HG02623 (cell line): Measurements from ENCODE around the gene HNRNPC.
"Not testable (repeated sequence)": the region's sequence is repeated elsewhere in the genome, so short reads cannot be mapped to it uniquely, and the experiment has no call there.

ENCODE experiments used
- ATAC-seq: cut with Tn5 transposase; IDR thresholded peaks from one replicate; pipeline ENCODE4 v1.9.1; 2021; ENCODE audit warnings: moderate library complexity; ENCODE audit not compliant: unreplicated experiment

The HNRNPC gene

GRCh38 chr14:21248338-21248737 lies 20.9 kb downstream of the HNRNPC start:
- no peak for ATAC-seq

DNA sequence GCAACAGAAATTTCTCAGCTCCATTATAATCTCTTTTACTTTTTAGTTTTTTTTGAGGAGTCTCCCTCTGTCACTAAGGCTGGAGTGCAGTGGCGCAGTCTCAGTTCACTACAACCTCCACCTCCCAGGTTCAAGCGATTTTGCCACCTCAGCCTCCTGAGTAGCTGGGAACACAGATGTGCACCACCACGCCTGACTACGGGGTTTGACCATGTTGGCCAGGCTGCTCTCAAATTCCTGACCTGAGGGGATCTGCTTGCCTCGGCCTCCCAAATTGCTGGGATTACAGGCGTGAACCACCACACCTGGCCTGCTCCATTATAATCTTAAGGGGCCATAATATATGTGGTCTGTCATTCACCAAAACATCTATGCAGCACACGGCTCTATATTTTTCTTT lies 23.4 kb downstream of the HNRNPC start:
- no peak for ATAC-seq

DNA sequence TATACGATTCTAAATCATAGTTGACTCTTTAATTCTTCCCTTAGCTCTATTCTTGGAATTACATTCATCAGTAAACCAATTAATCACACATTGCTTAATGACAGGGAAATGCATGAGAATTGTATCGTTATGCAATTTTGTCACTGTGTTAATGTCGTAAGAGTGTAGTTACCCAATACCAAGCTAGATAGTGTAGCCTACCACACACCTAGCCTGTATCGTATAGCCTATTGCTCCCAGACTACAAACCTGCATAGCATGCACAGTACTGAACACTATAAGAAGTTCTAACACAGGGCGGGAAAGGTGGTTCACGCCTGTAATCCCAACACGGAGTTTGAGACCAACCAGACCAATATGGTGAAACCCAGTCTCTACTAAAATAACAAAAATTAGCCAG lies 24.7 kb downstream of the HNRNPC start:
- no peak for ATAC-seq

- ATAC-seq: no peak
Observed at GRCh38 chr14:21241218-21241819, 27.9 kb downstream of the HNRNPC start.

- no peak for ATAC-seq
Observed at GRCh38 chr14:21240417-21240816, 28.8 kb downstream of the HNRNPC start.

DNA sequence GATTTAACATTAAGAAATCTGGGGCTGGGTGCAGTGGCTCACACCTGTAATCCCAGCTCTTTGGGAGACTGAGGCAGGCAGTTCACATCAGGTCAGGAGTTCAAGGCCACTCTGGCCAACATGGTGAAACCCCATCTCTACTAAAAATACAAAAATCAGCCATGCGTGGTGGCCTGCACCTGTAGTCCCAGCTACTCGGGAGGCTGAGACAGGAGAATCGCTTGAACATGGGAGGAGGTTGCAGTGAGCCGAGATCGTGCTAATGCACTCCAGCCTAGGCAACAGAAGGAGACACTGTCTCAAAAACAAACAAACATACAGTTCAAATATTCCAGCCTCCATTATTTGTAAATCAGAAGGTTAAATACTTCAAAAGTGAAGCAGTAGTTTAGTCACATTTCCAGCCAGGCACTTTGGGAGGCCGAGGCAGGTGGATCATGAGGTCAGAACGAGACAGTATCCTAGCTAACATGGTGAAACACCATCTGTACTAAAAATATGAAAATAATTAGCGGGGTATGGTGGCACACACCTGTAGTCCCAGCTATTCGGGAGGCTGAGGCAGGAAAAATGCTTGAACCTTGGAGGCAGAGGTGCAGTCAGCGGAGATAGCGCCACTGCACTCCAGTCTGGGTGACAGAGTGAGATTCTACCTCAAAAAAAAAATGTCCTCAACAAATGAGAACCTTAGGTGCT lies 30.3 kb downstream of the HNRNPC start:
- ATAC-seq: no peak

GRCh38 chr14:21236948-21237797 lies 32.1 kb downstream of the HNRNPC start:
- ATAC-seq: no peak

GRCh38 chr14:21234112-21234511 lies 35.1 kb downstream of the HNRNPC start:
- ATAC-seq: no peak

DNA sequence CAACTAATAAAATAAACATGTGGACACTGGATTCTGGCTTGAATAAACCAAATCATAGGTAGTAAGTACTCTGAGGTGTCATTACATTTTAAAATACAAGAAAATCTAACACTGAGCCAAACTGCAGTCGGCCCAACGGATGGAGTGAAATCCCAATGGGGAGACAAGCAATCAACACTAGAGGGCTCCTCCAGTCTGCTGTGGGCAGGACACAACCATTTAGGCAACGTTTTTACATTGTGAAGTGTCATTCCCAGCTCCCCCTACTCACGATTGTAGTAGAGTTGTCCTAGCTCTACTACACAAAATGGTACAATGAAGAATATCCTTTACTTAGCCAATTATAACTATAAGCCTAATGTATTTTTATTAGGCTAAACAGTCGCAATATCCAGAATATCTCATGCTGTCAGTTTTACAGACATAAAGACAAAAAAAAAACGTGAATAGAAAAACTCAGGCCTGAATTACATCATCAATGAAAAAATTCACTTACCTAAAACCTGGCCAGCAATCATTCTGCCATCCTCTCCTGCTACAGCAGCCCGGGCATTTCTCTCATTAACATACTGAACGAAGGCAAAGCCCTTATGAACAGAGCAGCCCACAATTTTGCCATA lies 35.7 kb downstream of the HNRNPC start:
- ATAC-seq: no peak

GRCh38 chr14:21231020-21231652 lies 38.1 kb downstream of the HNRNPC start:
- ATAC-seq: no peak

GRCh38 chr14:21229821-21230220 lies 39.4 kb downstream of the HNRNPC start:
- ATAC-seq: no peak

DNA sequence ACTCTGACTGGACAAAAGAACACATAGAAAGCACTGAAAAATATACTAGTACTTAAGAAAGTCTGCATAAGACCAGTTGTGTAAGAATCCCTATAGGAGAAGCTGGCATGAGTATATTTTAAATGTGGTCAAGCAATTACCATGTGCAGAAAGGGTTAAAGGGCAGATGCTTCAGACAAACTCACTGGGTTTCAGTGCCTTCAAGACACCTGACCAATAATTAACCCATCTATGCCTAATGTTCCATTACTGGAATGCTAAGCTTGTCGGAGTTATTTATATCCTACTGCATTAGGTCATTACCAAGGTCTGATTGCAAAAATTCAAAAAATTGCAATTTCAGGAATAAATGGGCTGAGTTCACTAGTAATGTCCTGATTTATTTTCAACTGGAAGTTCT lies 41.3 kb downstream of the HNRNPC start:
- no peak for ATAC-seq

GRCh38 chr14:21227150-21227549 lies 42.1 kb downstream of the HNRNPC start:
- ATAC-seq: no peak

DNA sequence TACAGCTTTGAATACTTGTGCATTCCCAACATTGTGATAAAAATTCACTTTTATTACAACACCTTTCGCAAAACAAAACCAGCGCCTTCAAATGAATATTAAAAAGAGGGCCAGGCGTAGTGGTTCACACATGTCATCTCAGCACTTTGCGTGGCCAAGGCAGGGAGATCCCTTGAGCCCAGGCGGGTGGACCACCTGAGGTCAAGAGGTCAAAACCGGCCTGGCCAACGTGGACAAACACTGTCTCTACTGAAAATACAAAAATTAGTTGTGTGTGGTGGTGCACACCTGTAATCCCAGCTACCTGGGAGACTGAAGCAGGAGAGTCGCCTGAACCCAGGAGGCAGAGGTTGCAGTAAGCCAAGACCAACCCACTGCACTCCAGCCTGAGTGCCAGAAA lies 42.8 kb downstream of the HNRNPC start:
- no peak for ATAC-seq

- not testable (repeated sequence) for ATAC-seq
Observed at GRCh38 chr14:21225164-21225563, 44.1 kb downstream of the HNRNPC start.

DNA sequence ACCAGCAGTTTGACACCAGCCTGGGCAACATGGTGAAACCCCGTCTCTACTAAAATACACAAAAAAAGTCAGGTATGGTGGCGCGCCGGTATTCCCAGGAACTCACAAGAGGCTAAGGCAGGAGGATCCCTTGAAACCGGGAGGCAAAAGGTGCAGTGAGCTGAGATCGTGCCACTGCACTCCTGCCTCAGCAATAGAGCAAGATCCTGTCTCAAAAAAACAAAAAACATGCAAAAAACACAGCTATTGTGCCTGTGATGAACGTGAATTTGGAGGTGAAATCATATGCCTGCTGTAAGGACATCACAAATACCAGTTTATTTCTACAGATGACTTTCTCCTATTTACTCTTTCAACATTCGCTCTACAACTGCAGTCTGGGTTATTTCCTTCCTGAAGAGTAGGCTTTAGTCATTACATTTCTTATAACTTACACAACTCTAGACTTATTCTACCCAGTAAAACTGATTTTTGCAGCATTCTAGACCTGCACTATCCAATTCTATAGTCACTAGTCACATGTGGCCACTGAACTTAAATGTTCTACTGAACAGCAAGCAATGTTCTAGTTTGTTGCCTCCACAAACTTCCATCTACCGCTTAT lies 48.3 kb downstream of the HNRNPC start:
- ATAC-seq: no peak

- ATAC-seq: no peak
Observed at GRCh38 chr14:21219561-21220111, 49.6 kb downstream of the HNRNPC start.

- no peak for ATAC-seq
Observed at GRCh38 chr14:21219120-21219519, 50.1 kb downstream of the HNRNPC start.

- no peak for ATAC-seq
Observed at GRCh38 chr14:21215879-21216251, 53.4 kb downstream of the HNRNPC start.

GRCh38 chr14:21215130-21215878 lies 53.9 kb downstream of the HNRNPC start:
- no peak for ATAC-seq
